Kidney (tissue), 22 donors: ENCODE data around the gene TLE5. TPM values are rescaled to one million over a fixed set of nuclear protein-coding genes. Genes with fewer than 3 reads are reported as not detected.
A peak's percentile ranks its signal among the peaks of the same experiment; 100 is the strongest.

Source experiments
- DNase-seq, 5 donors: peaks; one replicate each; pipeline ENCODE4 v3.0.0-alpha.2; 2013 to 2020
- FAIRE-seq: peaks from 2 replicates; lab custom pipeline; 2012; peaks lifted over from hg19 to GRCh38; lab: Jason Lieb, UNC
- H3K27ac ChIP-seq, 2 donors: one replicate each; pipeline ENCODE4 v1.7.0; 2013; ENCODE audit warnings: low read depth in 2 of 2, low read length in 2 of 2, inconsistent platforms in 1 of 2
- H3K27me3 ChIP-seq: one replicate; pipeline ENCODE4 v1.7.1; 2013; ENCODE audit warnings: low read length, inconsistent platforms; ENCODE audit not compliant: control insufficient read depth, insufficient read depth
- H3K36me3 ChIP-seq, 3 donors: one replicate each; pipeline versions ENCODE4 v1.7.0 to v1.7.1; 2013; ENCODE audit warnings: low read length in 3 of 3, control low read depth in 1 of 3, inconsistent platforms in 1 of 3; ENCODE audit not compliant: insufficient read depth in 3 of 3, control insufficient read depth in 2 of 3
- H3K4me1 ChIP-seq, 3 donors: one replicate each; pipeline versions ENCODE4 v1.7.0 to v1.7.1; 2013; ENCODE audit warnings: low read length in 3 of 3, inconsistent platforms in 1 of 3, low read depth in 1 of 3; ENCODE audit not compliant: control insufficient read depth in 2 of 3, insufficient read depth in 2 of 3
- H3K4me3 ChIP-seq, 3 donors: one replicate each; pipeline versions ENCODE4 v1.7.0 to v1.8.1; 2013; ENCODE audit warnings: low read length in 3 of 3, control low read depth in 1 of 3, inconsistent platforms in 1 of 3
- H3K9ac ChIP-seq, 3 donors: one replicate each; pipeline versions ENCODE4 v1.7.0 to v1.7.1; 2013; ENCODE audit warnings: low read length in 3 of 3, control low read depth in 1 of 3, inconsistent platforms in 1 of 3
- H3K9me3 ChIP-seq, 3 donors: one replicate each; pipeline versions ENCODE4 v1.7.0 to v1.7.1; 2013; ENCODE audit warnings: low read length in 3 of 3, control low read depth in 1 of 3, inconsistent platforms in 1 of 3; ENCODE audit not compliant: control insufficient read depth in 2 of 3, insufficient read depth in 1 of 3
- CTCF ChIP-seq: IDR thresholded peaks from 3 replicates; pipeline ENCODE4 v1.5.1; 2012; ENCODE audit warnings: mild to moderate bottlenecking, moderate library complexity, borderline replicate concordance; ENCODE audit not compliant: insufficient read depth; ENCODE audit errors: extremely low read depth
- intact Hi-C: fragments of 100-400 bp; cut with DNase I; formaldehyde crosslinking; loops from one replicate; pipeline ENCODE4 v1.11.1; 2022
- long read RNA-seq, 10 donors: library from polyadenylated mRNA in 1 of 10; unstranded in 1 of 10; transcript quantifications; one replicate each; pipeline ENCODE4 v2.0.0 and lab custom pipeline, GENCODE V29; 2021 to 2026
- polyA plus RNA-seq: library from polyadenylated mRNA; stranded (reverse); fragments of 350-450 nt; fragmentation: Illumina TruSeq; extraction: RNeasy Lipid Tissue Mini Kit (QIAGEN cat#74804); gene quantifications from one replicate; pipeline ENCODE4 v1.2.3, GENCODE V29; 2014; ENCODE audit warnings: low read depth, low replicate concordance; ENCODE audit not compliant: insufficient read depth
- total RNA-seq: library from RNA; stranded (reverse); fragmentation: NEBNext Ultra II Directional; extraction: Animal tissue kit (Norgen Biotek cat#: 25700); gene quantifications from one replicate; pipeline ENCODE4 v1.2.1, GENCODE V29; 2021
- donor health status: control.
- donor health status: control.
- donor health status: control.
- donor health status: control.
- donor health status: control.
- donor health status: DM: yes; HTN: yes; CAD: no.
- donor health status: Normal renal cell carcinoma (clear cell type).

Gene TLE5
- total RNA-seq (526 TPM), polyA plus RNA-seq (580 TPM)
- long read RNA-seq, donor 1, transcript AES-202 (7 exons, 1,608 nt): major isoform, 33 of 53 reads
- long read RNA-seq, donor 1, transcript AES-207 (6 exons, 942 nt): minor isoform, 6 of 53 reads
- long read RNA-seq, donor 1, transcript AES-205 (2 exons, 367 nt): minor isoform, 7 of 53 reads
- long read RNA-seq, donor 1, transcript AES-210 (3 exons, 1,100 nt): minor isoform, 5 of 53 reads
- long read RNA-seq, donor 1, partial matches to known transcripts: 0 of 53 reads
- long read RNA-seq, donor 1, other reads (novel, unspliced or antisense): 0 of 53 reads
- long read RNA-seq, donor 2, transcript AES-202 (7 exons, 1,608 nt): major isoform, 62 of 88 reads
- long read RNA-seq, donor 2, transcript AES-205 (2 exons, 367 nt): minor isoform, 14 of 88 reads
- long read RNA-seq, donor 2, partial matches to known transcripts: 0 of 88 reads
- long read RNA-seq, donor 2, other reads (novel, unspliced or antisense): 8 of 88 reads
- long read RNA-seq, donor 3, transcript AES-205 (2 exons, 367 nt): minor isoform, 15 of 94 reads
- long read RNA-seq, donor 3, transcript AES-201 (7 exons, 1,884 nt): minor isoform, 5 of 94 reads
- long read RNA-seq, donor 3, transcript AES-202 (7 exons, 1,608 nt): major isoform, 67 of 94 reads
- long read RNA-seq, donor 3, partial matches to known transcripts: 5 of 94 reads
- long read RNA-seq, donor 3, other reads (novel, unspliced or antisense): 0 of 94 reads
- long read RNA-seq, donor 4, transcript AES-202 (7 exons, 1,608 nt): major isoform, 65 of 76 reads
- long read RNA-seq, donor 4, transcript AES-207 (6 exons, 942 nt): minor isoform, 6 of 76 reads
- long read RNA-seq, donor 4, partial matches to known transcripts: 0 of 76 reads
- long read RNA-seq, donor 4, other reads (novel, unspliced or antisense): 0 of 76 reads
- long read RNA-seq, donor 5, partial matches to known transcripts: 0 of 9 reads
- long read RNA-seq, donor 5, other reads (novel, unspliced or antisense): 0 of 9 reads
- long read RNA-seq, donor 6, transcript AES-202 (7 exons, 1,608 nt): major isoform, 55 of 80 reads
- long read RNA-seq, donor 6, transcript AES-205 (2 exons, 367 nt): minor isoform, 17 of 80 reads
- long read RNA-seq, donor 6, partial matches to known transcripts: 0 of 80 reads
- long read RNA-seq, donor 6, other reads (novel, unspliced or antisense): 0 of 80 reads
- long read RNA-seq, donor 7, transcript AES-201 (7 exons, 1,884 nt): minor isoform, 6 of 294 reads
- long read RNA-seq, donor 7, transcript AES-202 (7 exons, 1,608 nt): major isoform, 99 of 294 reads
- long read RNA-seq, donor 7, transcript AES-207 (6 exons, 942 nt): minor isoform, 11 of 294 reads
- long read RNA-seq, donor 7, partial matches to known transcripts: 4 of 294 reads
- long read RNA-seq, donor 7, other reads (novel, unspliced or antisense): 172 of 294 reads
- long read RNA-seq, donor 8, transcript AES-207 (6 exons, 942 nt): minor isoform, 5 of 93 reads
- long read RNA-seq, donor 8, transcript AES-202 (7 exons, 1,608 nt): major isoform, 67 of 93 reads
- long read RNA-seq, donor 8, transcript AES-210 (3 exons, 1,100 nt): minor isoform, 6 of 93 reads
- long read RNA-seq, donor 8, transcript AES-205 (2 exons, 367 nt): minor isoform, 8 of 93 reads
- long read RNA-seq, donor 8, partial matches to known transcripts: 6 of 93 reads
- long read RNA-seq, donor 8, other reads (novel, unspliced or antisense): 0 of 93 reads
- long read RNA-seq, donor 9, transcript AES-202 (7 exons, 1,608 nt): major isoform, 33 of 57 reads
- long read RNA-seq, donor 9, transcript AES-205 (2 exons, 367 nt): minor isoform, 8 of 57 reads
- long read RNA-seq, donor 9, transcript AES-210 (3 exons, 1,100 nt): minor isoform, 5 of 57 reads
- long read RNA-seq, donor 9, transcript AES-207 (6 exons, 942 nt): minor isoform, 9 of 57 reads
- long read RNA-seq, donor 9, partial matches to known transcripts: 0 of 57 reads
- long read RNA-seq, donor 9, other reads (novel, unspliced or antisense): 0 of 57 reads
- long read RNA-seq, donor 10, transcript AES-202 (7 exons, 1,608 nt): major isoform, 48 of 65 reads
- long read RNA-seq, donor 10, transcript AES-205 (2 exons, 367 nt): minor isoform, 8 of 65 reads
- long read RNA-seq, donor 10, partial matches to known transcripts: 0 of 65 reads
- long read RNA-seq, donor 10, other reads (novel, unspliced or antisense): 0 of 65 reads

- H3K4me3 ChIP-seq: peak within 1 kb of the TSS; percentile 30 to 67 (median 58)
- no peak for FAIRE-seq
- H3K9ac ChIP-seq: peak within 1 kb of the TSS in 2 of 3 donors; percentile 60 to 78
- no peaks in the 10 kb centered on the region for H3K9me3 ChIP-seq
- intact Hi-C loops: no loop called here
- H3K4me1 ChIP-seq: peaks cover 0 to 29% (median 15%) of the 10 kb centered on the region in 3 donors
- peak in 4 of 5 donors; percentile 49 to 90 (median 76) for DNase-seq
- H3K36me3 ChIP-seq: peaks cover 4 to 17% (median 5%) of the 10 kb centered on the region in 3 donors
- H3K27me3 ChIP-seq: no peaks in the 10 kb centered on the region
- no peak for TF ChIP-seq CTCF
- H3K27ac ChIP-seq: peak within 1 kb of the TSS; percentile 94
Observed at GRCh38 chr19:3062165-3063105, at the start of gene TLE5. Gene TLE5 (minus strand): TSS chr19:3062495. CDS start chr19:3062200, 295 bp downstream.

GRCh38 chr19:3111586-3112247, 49.4 kb upstream of the TLE5 start:
- Histone ChIP-seq H3K27ac (no peak overlapping the region), H3K36me3 (peaks cover 0 to 4% (median 3%) of the 10 kb centered on the region in 3 donors), H3K27me3 (no peaks in the 10 kb centered on the region), H3K4me1 (peaks cover 0 to 17% (median 13%) of the 10 kb centered on the region in 3 donors), H3K9ac (no peak overlapping the region), H3K9me3 (no peaks in the 10 kb centered on the region), H3K4me3 (no peak overlapping the region)
- DNase-seq (no peak), FAIRE-seq (no peak)
- intact Hi-C loops: no loop called here
- no peak for TF ChIP-seq CTCF
